IPS-18a (cell line): ENCODE results near the gene ARL14EPL.

Experiments used
- H3K27ac ChIP-seq: one replicate; pipeline ENCODE4 v1.5.1; 2013; ENCODE audit warnings: low read length
- H3K27me3 ChIP-seq: one replicate; pipeline ENCODE4 v1.6.1; 2013; ENCODE audit warnings: mild to moderate bottlenecking, low read length; ENCODE audit not compliant: control insufficient read depth, insufficient read depth
- H3K36me3 ChIP-seq: one replicate; pipeline ENCODE4 v1.6.1; 2013; ENCODE audit warnings: low read depth, low read length; ENCODE audit not compliant: control insufficient read depth
- H3K4me1 ChIP-seq: one replicate; pipeline ENCODE4 v1.6.1; 2013; ENCODE audit warnings: low read depth, low read length; ENCODE audit not compliant: control insufficient read depth
- H3K4me3 ChIP-seq: one replicate; pipeline ENCODE4 v1.5.1; 2013; ENCODE audit warnings: low read length
- H3K9ac ChIP-seq: one replicate; pipeline ENCODE4 v1.6.1; 2013; ENCODE audit warnings: mild to moderate bottlenecking, low read length, moderate library complexity
- H3K9me3 ChIP-seq: one replicate; pipeline ENCODE4 v1.6.1; 2013; ENCODE audit warnings: low read depth, low read length; ENCODE audit not compliant: control insufficient read depth

The ARL14EPL gene

GRCh38 chr5:116013936-116014335 lies 18.3 kb upstream of the ARL14EPL start:
- H3K4me3 ChIP-seq: no peak overlapping the region
- no peaks in the 10 kb centered on the region for H3K4me1 ChIP-seq
- no peak overlapping the region for H3K27ac ChIP-seq

GRCh38 chr5:116023619-116024018 lies 8.7 kb upstream of the ARL14EPL start:
- H3K9me3 ChIP-seq: no peaks in the 10 kb centered on the region
- no peak overlapping the region for H3K4me3 ChIP-seq
- H3K36me3 ChIP-seq: no peaks in the 10 kb centered on the region
- H3K27me3 ChIP-seq: no peaks in the 10 kb centered on the region
- H3K4me1 ChIP-seq: no peaks in the 10 kb centered on the region
- no peak overlapping the region for H3K27ac ChIP-seq
- H3K9ac ChIP-seq: no peak overlapping the region

More at GRCh38 chr5:116013936-116014335, 18.3 kb upstream of the ARL14EPL start:
- Histone ChIP-seq H3K36me3 (no peaks in the 10 kb centered on the region), H3K9ac (no peak overlapping the region), H3K27me3 (no peaks in the 10 kb centered on the region), H3K9me3 (no peaks in the 10 kb centered on the region)

DNA sequence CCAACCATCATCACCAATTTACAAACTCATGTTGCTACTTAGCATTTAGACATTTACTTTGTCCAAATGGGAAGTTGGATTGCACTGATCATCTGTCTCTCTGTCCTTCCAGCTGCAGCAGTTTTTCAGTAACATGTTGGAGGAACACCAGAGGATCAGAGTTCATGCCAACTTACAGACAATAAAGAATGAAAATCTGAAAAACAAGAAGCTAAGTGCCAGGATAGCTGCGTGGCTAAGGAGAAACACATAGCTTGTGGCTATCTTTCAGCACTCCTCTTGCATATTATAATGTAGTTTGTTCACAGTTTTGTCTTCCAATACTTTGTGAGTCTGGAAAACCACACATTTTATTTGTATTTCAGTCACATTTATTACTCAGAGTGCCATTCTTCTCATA lies 6.4 kb upstream of the ARL14EPL start:
- Histone ChIP-seq H3K4me1 (no peaks in the 10 kb centered on the region), H3K27ac (no peak overlapping the region), H3K27me3 (no peaks in the 10 kb centered on the region), H3K9me3 (no peaks in the 10 kb centered on the region), H3K9ac (no peak overlapping the region), H3K4me3 (no peak overlapping the region), H3K36me3 (no peaks in the 10 kb centered on the region)

- H3K9ac ChIP-seq: no peak overlapping the region
- no peaks in the 10 kb centered on the region for H3K36me3 ChIP-seq
- peaks cover 9% of the 10 kb centered on the region for H3K4me1 ChIP-seq
- no peaks in the 10 kb centered on the region for H3K9me3 ChIP-seq
- H3K27me3 ChIP-seq: no peaks in the 10 kb centered on the region
- H3K4me3 ChIP-seq: no peak overlapping the region
- no peak overlapping the region for H3K27ac ChIP-seq
Measured at GRCh38 chr5:116032991-116033390, 719 bp downstream of the ARL14EPL start.

DNA sequence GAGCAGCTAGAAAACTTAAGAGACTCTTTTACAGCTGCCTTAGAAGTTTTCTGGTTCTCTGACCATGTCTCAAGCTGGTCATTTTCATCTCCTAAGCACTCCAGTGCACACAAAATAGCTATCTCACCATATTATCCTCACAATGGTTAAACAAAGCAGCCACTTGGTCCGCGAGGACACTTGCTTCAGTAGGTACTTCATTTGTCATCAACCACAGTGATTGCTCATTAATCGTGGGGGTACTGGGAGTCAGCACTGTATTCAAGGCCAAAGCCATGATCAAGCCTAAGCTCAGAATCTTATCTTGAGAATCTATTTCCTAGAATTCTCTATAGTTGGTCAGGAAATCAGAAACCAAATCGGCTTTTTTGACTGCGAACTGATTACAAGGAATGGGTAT lies 2.9 kb downstream of the ARL14EPL start:
- H3K27ac ChIP-seq: no peak overlapping the region
- H3K9me3 ChIP-seq: no peaks in the 10 kb centered on the region
- H3K4me1 ChIP-seq: peaks cover 11% of the 10 kb centered on the region
- no peaks in the 10 kb centered on the region for H3K36me3 ChIP-seq
- no peak overlapping the region for H3K4me3 ChIP-seq
- no peak overlapping the region for H3K9ac ChIP-seq
- H3K27me3 ChIP-seq: no peaks in the 10 kb centered on the region

DNA sequence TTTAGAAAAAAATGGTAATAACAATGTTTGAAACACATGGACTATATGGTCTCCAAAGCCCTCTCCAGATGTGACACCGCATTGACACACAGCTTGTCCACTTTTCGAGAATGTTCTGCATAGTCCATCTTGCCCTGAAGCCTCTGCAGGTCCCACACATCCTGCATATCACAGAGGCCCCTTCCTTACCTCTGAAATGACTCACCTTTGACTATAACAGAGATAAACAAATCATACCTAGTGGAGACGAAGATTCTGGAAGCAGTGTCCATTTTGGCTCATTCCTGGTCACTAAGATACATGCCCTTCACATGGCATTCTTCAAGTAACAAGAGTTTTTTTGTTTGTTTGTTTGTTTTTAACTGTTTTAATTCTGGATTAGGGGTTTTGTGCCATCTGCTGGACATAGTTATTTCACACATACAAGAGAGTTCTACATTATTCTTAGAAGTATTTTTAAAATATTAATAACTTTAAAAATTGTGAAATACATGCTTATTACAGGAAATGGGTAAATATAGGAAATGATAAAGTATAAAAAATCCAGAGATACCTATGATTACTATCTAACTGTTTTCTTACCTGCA lies 5.1 kb downstream of the ARL14EPL start:
- no peak overlapping the region for H3K27ac ChIP-seq
- H3K4me3 ChIP-seq: no peak overlapping the region
- no peaks in the 10 kb centered on the region for H3K9me3 ChIP-seq
- no peak overlapping the region for H3K9ac ChIP-seq
- no peaks in the 10 kb centered on the region for H3K27me3 ChIP-seq
- peaks cover 5% of the 10 kb centered on the region for H3K4me1 ChIP-seq
- H3K36me3 ChIP-seq: no peaks in the 10 kb centered on the region

DNA sequence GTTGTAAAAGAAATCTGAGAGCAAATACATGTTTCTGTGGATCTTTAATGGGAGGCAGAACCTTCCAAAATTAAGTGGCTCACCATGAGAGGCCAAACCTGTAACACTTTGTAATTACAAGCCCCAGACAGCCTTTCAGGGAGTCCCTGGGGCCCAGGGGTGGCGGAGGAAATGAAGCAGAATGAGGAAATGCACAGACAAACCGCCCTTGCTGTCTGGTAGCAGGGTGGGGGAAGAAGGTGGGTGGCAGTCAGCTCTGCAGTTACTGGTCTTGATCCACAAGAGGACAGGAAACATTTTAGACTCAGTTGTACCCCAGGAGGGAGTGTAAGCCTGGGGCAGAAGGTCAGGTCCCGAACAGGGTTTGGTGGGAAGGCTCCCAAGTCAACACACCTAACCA lies 6.5 kb downstream of the ARL14EPL start:
- H3K9ac ChIP-seq: no peak overlapping the region
- no peak overlapping the region for H3K4me3 ChIP-seq
- no peaks in the 10 kb centered on the region for H3K27me3 ChIP-seq
- peaks cover 5% of the 10 kb centered on the region for H3K4me1 ChIP-seq
- H3K27ac ChIP-seq: no peak overlapping the region
- no peaks in the 10 kb centered on the region for H3K36me3 ChIP-seq
- no peaks in the 10 kb centered on the region for H3K9me3 ChIP-seq

GRCh38 chr5:116042375-116042774 lies 10.1 kb downstream of the ARL14EPL start:
- Histone ChIP-seq H3K4me3 (no peak overlapping the region), H3K27me3 (no peaks in the 10 kb centered on the region), H3K4me1 (peaks cover 5% of the 10 kb centered on the region), H3K27ac (no peak overlapping the region), H3K9me3 (no peaks in the 10 kb centered on the region), H3K36me3 (no peaks in the 10 kb centered on the region), H3K9ac (no peak overlapping the region)

- H3K9me3 ChIP-seq: no peaks in the 10 kb centered on the region
- H3K27ac ChIP-seq: no peak overlapping the region
- H3K4me3 ChIP-seq: no peak overlapping the region
- no peaks in the 10 kb centered on the region for H3K4me1 ChIP-seq
- no peaks in the 10 kb centered on the region for H3K36me3 ChIP-seq
- H3K27me3 ChIP-seq: no peaks in the 10 kb centered on the region
- H3K9ac ChIP-seq: no peak overlapping the region
Measured at GRCh38 chr5:116044073-116044472, 11.8 kb downstream of the ARL14EPL start.

GRCh38 chr5:116045821-116046220 lies 13.5 kb downstream of the ARL14EPL start:
- Histone ChIP-seq H3K36me3 (no peaks in the 10 kb centered on the region), H3K9ac (no peak overlapping the region), H3K27me3 (no peaks in the 10 kb centered on the region), H3K4me3 (no peak overlapping the region), H3K9me3 (no peaks in the 10 kb centered on the region), H3K27ac (no peak overlapping the region), H3K4me1 (no peaks in the 10 kb centered on the region)

DNA sequence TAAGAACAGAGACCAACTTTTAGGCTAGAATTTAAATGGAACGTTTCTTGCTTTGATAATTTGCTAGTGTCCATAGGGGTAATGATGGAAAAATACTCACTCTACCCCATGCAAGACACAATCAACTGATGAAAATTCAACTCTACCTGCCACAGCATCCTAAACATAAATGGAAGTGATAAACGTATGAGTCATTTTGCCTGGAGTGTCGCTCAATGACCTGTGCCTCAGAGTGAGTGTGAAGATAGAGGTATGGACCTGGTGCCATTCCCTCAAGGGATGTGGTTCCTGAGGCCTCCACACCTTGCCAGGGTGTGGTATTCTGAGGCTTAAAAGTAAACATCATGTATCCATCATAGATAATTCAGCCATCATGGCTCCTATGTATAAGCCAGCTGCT lies 14.0 kb downstream of the ARL14EPL start:
- H3K4me3 ChIP-seq: no peak overlapping the region
- H3K9ac ChIP-seq: no peak overlapping the region
- H3K27me3 ChIP-seq: no peaks in the 10 kb centered on the region
- no peak overlapping the region for H3K27ac ChIP-seq
- H3K4me1 ChIP-seq: no peaks in the 10 kb centered on the region
- no peaks in the 10 kb centered on the region for H3K9me3 ChIP-seq
- H3K36me3 ChIP-seq: no peaks in the 10 kb centered on the region

- H3K27ac ChIP-seq: no peak overlapping the region
- no peaks in the 10 kb centered on the region for H3K4me1 ChIP-seq
- no peaks in the 10 kb centered on the region for H3K9me3 ChIP-seq
- H3K9ac ChIP-seq: no peak overlapping the region
- H3K27me3 ChIP-seq: no peaks in the 10 kb centered on the region
- H3K4me3 ChIP-seq: no peak overlapping the region
- H3K36me3 ChIP-seq: no peaks in the 10 kb centered on the region
Measured at GRCh38 chr5:116046823-116047222, 14.6 kb downstream of the ARL14EPL start.
